ENCODE data around the gene MAP3K5. TPM values are rescaled to one million over a fixed set of nuclear protein-coding genes. Genes with fewer than 3 reads are reported as not detected.
A peak's percentile ranks its signal among the peaks of the same experiment; 100 is the strongest.

Gene MAP3K5
- polyA plus RNA-seq, 3 donors, result 9.6 to 12.0 (median 11.1) TPM

DNA sequence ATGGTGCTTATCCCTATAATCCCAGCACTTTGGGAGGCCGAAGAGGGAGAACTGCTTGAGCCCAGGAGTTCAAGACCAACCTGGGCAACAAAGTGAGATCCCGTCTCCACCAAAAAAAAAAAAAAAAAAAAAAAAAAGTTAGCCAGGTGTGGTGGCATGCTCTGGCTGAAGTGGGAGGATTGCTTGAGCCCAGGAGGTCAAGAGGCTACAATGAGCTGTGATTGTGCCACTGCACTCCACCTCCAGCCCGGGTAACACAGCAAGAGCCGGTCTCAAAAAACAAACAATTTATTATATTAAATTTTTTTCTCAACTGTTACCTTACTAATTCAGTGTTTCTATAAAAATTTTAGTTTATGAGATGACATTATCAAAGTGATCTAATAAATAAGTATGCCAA is 156.7 kb downstream of the MAP3K5 start:
- no peak overlapping the region for H3K9ac ChIP-seq (ENCODE audit: insufficient read depth, low read length, poor library complexity, severe bottlenecking)
- no peaks in the 10 kb centered on the region for H3K79me2 ChIP-seq (ENCODE audit: insufficient read depth, low read length)
- H3K27me3 ChIP-seq (ENCODE audit: control insufficient read depth in 2 of 2, insufficient read depth in 2 of 2, low read length in 2 of 2), result no peaks in the 10 kb centered on the region
- peaks cover 79 to 94% of the 10 kb centered on the region in 2 donors for H3K36me3 ChIP-seq (replicated peaks in 1 of 2; ENCODE audit: control insufficient read depth in 1 of 2, insufficient read depth in 2 of 2, low read length in 2 of 2)
- WGBS (ENCODE audit: insufficient coverage), result no CpG with 5 or more reads among the region's 4 CpGs
- H3K4me2 ChIP-seq (replicated peaks; ENCODE audit: extremely low read depth, low read length, poor library complexity, severe bottlenecking), result no peak overlapping the region
- no peaks in the 10 kb centered on the region for H4K20me1 ChIP-seq (ENCODE audit: insufficient read depth, low read length)
- no peak overlapping the region for H2AFZ ChIP-seq (ENCODE audit: insufficient read depth, low read depth, low read length, poor library complexity, severe bottlenecking)
- intact Hi-C loops (cut with micrococcal nuclease), result no loop called here
- H3K4me1 Mint-ChIP-seq, result no peaks in the 10 kb centered on the region
- H3K9me3 ChIP-seq (replicated peaks in 1 of 2; ENCODE audit: control insufficient read depth in 1 of 2, insufficient read depth in 1 of 2, low read length in 2 of 2), result no peaks in the 10 kb centered on the region
- no peak for DNase-seq
- H3K27me3 Mint-ChIP-seq (ENCODE audit: low read depth in 3 of 3), result no peaks in the 10 kb centered on the region
- no peak overlapping the region for H3K4me3 ChIP-seq (replicated peaks in 1 of 3; ENCODE audit: low read depth in 2 of 3, low read length in 3 of 3)
- no peak overlapping the region for H3K4me3 Mint-ChIP-seq
- H3K27ac ChIP-seq (ENCODE audit: low read depth in 1 of 2, low read length in 2 of 2), result no peak overlapping the region
- no peaks in the 10 kb centered on the region for H3K9me3 Mint-ChIP-seq
- H3K36me3 Mint-ChIP-seq, result peaks cover 70 to 82% of the 10 kb centered on the region in 2 donors
- TF ChIP-seq, protein P1, sequence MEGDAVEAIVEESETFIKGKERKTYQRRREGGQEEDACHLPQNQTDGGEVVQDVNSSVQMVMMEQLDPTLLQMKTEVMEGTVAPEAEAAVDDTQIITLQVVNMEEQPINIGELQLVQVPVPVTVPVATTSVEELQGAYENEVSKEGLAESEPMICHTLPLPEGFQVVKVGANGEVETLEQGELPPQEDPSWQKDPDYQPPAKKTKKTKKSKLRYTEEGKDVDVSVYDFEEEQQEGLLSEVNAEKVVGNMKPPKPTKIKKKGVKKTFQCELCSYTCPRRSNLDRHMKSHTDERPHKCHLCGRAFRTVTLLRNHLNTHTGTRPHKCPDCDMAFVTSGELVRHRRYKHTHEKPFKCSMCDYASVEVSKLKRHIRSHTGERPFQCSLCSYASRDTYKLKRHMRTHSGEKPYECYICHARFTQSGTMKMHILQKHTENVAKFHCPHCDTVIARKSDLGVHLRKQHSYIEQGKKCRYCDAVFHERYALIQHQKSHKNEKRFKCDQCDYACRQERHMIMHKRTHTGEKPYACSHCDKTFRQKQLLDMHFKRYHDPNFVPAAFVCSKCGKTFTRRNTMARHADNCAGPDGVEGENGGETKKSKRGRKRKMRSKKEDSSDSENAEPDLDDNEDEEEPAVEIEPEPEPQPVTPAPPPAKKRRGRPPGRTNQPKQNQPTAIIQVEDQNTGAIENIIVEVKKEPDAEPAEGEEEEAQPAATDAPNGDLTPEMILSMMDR (IDR thresholded peaks at IDR 0.05), result no peak
- H3K27ac Mint-ChIP-seq, result no peak overlapping the region
- no peaks in the 10 kb centered on the region for H3K4me1 ChIP-seq (ENCODE audit: control insufficient read depth in 1 of 2, insufficient read depth in 2 of 2, low read length in 2 of 2)

DNA sequence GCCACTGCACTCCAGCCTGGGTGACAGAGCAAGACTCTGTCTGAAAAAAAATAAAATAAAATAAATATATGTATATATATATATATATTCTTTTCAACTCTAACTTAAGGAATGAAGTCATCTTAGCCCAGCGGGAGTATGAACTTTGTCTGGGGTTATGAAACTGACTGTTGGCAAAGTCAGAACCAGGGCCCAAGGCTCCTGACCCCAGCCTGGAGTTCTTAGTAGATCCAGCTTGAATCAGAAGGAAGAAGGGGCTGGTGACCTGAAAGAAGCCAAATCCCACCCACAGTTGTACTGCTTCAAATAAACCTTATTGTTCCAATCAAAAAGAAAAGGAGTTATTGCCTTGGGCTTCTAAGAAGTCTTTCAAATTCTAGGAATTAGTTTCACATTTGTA is 158.9 kb downstream of the MAP3K5 start:
- H3K9ac ChIP-seq (ENCODE audit: insufficient read depth, low read length, poor library complexity, severe bottlenecking), result no peak overlapping the region
- H3K4me3 ChIP-seq (replicated peaks in 1 of 3; ENCODE audit: low read depth in 2 of 3, low read length in 3 of 3), result no peak overlapping the region
- H3K4me1 ChIP-seq (ENCODE audit: control insufficient read depth in 1 of 2, insufficient read depth in 2 of 2, low read length in 2 of 2), result no peaks in the 10 kb centered on the region
- no peaks in the 10 kb centered on the region for H3K79me2 ChIP-seq (ENCODE audit: insufficient read depth, low read length)
- TF ChIP-seq, protein P1 (IDR thresholded peaks at IDR 0.05), result no peak
- no peaks in the 10 kb centered on the region for H4K20me1 ChIP-seq (ENCODE audit: insufficient read depth, low read length)
- H3K36me3 ChIP-seq (replicated peaks in 1 of 2; ENCODE audit: control insufficient read depth in 1 of 2, insufficient read depth in 2 of 2, low read length in 2 of 2), result peaks cover 83 to 93% of the 10 kb centered on the region in 2 donors
- Mint-ChIP-seq H3K4me3 (no peak overlapping the region), H3K36me3 (peaks cover 71 to 88% of the 10 kb centered on the region in 2 donors), H3K27me3 (ENCODE audit: low read depth in 3 of 3) (peaks cover 0 to 2% (median 0%) of the 10 kb centered on the region in 3 donors), H3K27ac (peak overlapping the region in 2 of 7 donors; percentile 46 to 68), H3K9me3 (no peaks in the 10 kb centered on the region), H3K4me1 (no peaks in the 10 kb centered on the region)
- H3K4me2 ChIP-seq (replicated peaks; ENCODE audit: extremely low read depth, low read length, poor library complexity, severe bottlenecking), result no peak overlapping the region
- no peak overlapping the region for H2AFZ ChIP-seq (ENCODE audit: insufficient read depth, low read depth, low read length, poor library complexity, severe bottlenecking)
- no peaks in the 10 kb centered on the region for H3K9me3 ChIP-seq (replicated peaks in 1 of 2; ENCODE audit: control insufficient read depth in 1 of 2, insufficient read depth in 1 of 2, low read length in 2 of 2)
- no peaks in the 10 kb centered on the region for H3K27me3 ChIP-seq (ENCODE audit: control insufficient read depth in 2 of 2, insufficient read depth in 2 of 2, low read length in 2 of 2)
- no CpG with 5 or more reads among the region's 1 CpG for WGBS (ENCODE audit: insufficient coverage)
- H3K27ac ChIP-seq (ENCODE audit: low read depth in 1 of 2, low read length in 2 of 2), result no peak overlapping the region
- no peak for DNase-seq
- intact Hi-C loops (cut with micrococcal nuclease), result no loop called here

Measured in CD14-positive monocyte (primary cell).